GM12801 (cell line): Measurements from ENCODE around the gene TTLL11.

Source experiments
- CTCF ChIP-seq: IDR thresholded peaks from one replicate; pipeline ENCODE4 v1.5.1; 2011; ENCODE audit warnings: control low read depth; ENCODE audit not compliant: insufficient read length; ENCODE audit errors: extremely low read depth

Gene TTLL11

GRCh38 chr9:121822093-121823085 is 270.7 kb downstream of the TTLL11 start:
- no peak for TF ChIP-seq CTCF

- no peak for TF ChIP-seq CTCF
Observed at GRCh38 chr9:121821326-121821725, 271.8 kb downstream of the TTLL11 start.

- no peak for TF ChIP-seq CTCF
Observed at GRCh38 chr9:121820286-121821005, 272.7 kb downstream of the TTLL11 start.

GRCh38 chr9:121819428-121820231 is 273.5 kb downstream of the TTLL11 start:
- TF ChIP-seq CTCF: no peak

GRCh38 chr9:121818841-121819427 is 274.2 kb downstream of the TTLL11 start:
- no peak for TF ChIP-seq CTCF

- no peak for TF ChIP-seq CTCF
Observed at GRCh38 chr9:121818016-121818661, 275.0 kb downstream of the TTLL11 start.
